Measurements from ENCODE around the gene FHOD3. TPM values are rescaled to one million over a fixed set of nuclear protein-coding genes. Genes with fewer than 3 reads are reported as not detected.

Gene FHOD3
- total RNA-seq, 1 donor from 2014 or later = 5.6 TPM

DNA sequence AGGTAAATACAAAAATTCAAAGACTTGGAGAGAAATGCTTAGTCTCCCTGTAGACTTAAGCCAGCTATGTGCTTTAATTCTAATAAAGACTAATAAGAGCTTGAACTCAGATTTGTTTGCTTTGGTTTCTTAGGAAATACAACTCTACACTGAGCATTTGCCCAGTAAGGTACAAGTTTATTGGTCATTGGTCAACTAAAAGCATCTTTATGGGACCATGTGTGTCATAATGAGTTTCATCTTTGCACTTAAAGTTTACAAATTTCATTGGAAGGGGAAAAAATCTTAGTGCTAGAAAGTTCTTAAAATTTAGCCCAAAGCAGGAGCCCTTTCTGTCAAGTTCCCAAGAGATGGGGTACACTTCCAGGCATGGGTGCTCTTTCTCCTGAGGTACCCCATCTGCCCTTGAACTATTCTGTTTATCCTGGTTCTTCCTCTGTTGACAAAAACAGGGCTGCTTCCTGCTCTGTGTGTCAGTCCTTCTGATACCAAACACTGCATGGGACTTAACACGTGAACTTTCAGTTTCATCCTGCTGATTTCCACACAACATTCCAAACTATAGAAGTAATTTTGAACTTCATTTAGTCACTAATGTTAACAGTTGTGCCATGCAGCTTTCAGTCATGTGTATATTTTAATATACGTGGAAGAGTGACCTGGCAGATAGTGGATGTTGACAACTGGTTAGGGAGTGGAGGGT, 331.1 kb downstream of the FHOD3 start:
- H3K27ac ChIP-seq = peak overlapping the region; percentile 73
- intact Hi-C loops (cut with DNase I) = no loop called here
- H3K4me3 ChIP-seq = no peak overlapping the region

DNA sequence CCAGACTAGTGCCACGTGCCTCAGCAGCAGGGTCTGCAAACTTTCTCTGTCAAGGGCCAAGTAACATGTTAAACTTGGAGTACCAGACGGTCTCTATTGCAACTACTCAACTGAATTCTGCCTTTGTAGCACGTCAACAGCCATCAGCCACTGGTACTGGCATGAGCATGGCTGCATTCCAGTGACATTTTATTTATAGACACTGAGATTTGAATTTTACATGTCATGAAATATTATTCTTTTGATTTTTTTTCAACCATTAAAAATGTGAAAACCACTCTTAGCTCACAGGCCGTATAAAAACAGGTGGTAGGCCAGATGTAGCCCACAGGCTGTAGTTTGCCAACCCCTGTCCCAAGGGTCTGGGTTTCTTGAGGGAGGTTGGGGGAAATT, 331.6 kb downstream of the FHOD3 start:
- Histone ChIP-seq H3K4me3 (no peak overlapping the region), H3K4me1 (peaks cover 8% of the 10 kb centered on the region), H3K27ac (peak overlapping the region; percentile 73), H3K9me3 (no peaks in the 10 kb centered on the region), H3K27me3 (no peaks in the 10 kb centered on the region), H3K36me3 (no peaks in the 10 kb centered on the region)
- TF ChIP-seq POLR2A (IDR thresholded peaks at IDR 0.05) (no peak), POLR2AphosphoS5 (IDR thresholded peaks at IDR 0.05; ENCODE audit: insufficient read depth in 1 of 2, low read depth in 1 of 2) (no peak)
- TF ChIP-seq, protein P1, sequence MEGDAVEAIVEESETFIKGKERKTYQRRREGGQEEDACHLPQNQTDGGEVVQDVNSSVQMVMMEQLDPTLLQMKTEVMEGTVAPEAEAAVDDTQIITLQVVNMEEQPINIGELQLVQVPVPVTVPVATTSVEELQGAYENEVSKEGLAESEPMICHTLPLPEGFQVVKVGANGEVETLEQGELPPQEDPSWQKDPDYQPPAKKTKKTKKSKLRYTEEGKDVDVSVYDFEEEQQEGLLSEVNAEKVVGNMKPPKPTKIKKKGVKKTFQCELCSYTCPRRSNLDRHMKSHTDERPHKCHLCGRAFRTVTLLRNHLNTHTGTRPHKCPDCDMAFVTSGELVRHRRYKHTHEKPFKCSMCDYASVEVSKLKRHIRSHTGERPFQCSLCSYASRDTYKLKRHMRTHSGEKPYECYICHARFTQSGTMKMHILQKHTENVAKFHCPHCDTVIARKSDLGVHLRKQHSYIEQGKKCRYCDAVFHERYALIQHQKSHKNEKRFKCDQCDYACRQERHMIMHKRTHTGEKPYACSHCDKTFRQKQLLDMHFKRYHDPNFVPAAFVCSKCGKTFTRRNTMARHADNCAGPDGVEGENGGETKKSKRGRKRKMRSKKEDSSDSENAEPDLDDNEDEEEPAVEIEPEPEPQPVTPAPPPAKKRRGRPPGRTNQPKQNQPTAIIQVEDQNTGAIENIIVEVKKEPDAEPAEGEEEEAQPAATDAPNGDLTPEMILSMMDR (IDR thresholded peaks at IDR 0.05) = no peak
- intact Hi-C loops (cut with DNase I) = no loop called here
- DNase-seq (ENCODE audit: extremely low spot score in 2 of 2) = no peak

More for the DNA sequence above, 331.1 kb downstream of the FHOD3 start:
- Histone ChIP-seq H3K36me3 (no peaks in the 10 kb centered on the region), H3K27me3 (no peaks in the 10 kb centered on the region), H3K4me1 (peaks cover 8% of the 10 kb centered on the region), H3K9me3 (no peaks in the 10 kb centered on the region)
- TF ChIP-seq, protein P1 (IDR thresholded peaks at IDR 0.05) = no peak
- TF ChIP-seq POLR2AphosphoS5 (IDR thresholded peaks at IDR 0.05; ENCODE audit: insufficient read depth in 1 of 2, low read depth in 1 of 2) (peak in 1 of 2 donors; percentile 12), POLR2A (IDR thresholded peaks at IDR 0.05) (no peak)
- DNase-seq (ENCODE audit: extremely low spot score in 2 of 2) = peak in 1 of 2 donors; percentile 56

DNA sequence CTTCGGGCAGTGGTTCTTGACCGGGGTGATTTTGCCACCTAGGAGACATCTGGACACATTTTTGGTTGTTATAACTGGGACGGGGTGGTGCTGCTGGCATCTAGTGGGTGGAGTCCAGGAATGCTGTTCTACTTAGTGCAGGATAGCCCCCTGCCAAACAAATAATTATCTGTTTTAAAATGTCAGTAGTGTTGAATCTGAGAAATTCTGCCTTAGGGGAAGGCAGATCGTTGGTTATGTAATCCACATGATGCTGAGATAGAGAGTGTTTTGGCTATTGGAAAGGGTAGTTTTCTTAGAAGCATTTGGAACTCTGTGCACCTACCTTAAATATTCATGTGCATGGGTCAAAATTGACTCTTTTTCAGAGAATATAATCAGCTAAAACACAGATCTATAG, 332.3 kb downstream of the FHOD3 start:
- Histone ChIP-seq H3K27me3 (no peaks in the 10 kb centered on the region), H3K27ac (peak overlapping the region; percentile 73), H3K4me1 (peaks cover 8% of the 10 kb centered on the region), H3K9me3 (no peaks in the 10 kb centered on the region), H3K4me3 (no peak overlapping the region), H3K36me3 (no peaks in the 10 kb centered on the region)
- intact Hi-C loops (cut with DNase I) = no loop called here
- peak in 1 of 2 donors; percentile 85 for DNase-seq (ENCODE audit: extremely low spot score in 2 of 2)
- TF ChIP-seq POLR2A (IDR thresholded peaks at IDR 0.05) (no peak), POLR2AphosphoS5 (IDR thresholded peaks at IDR 0.05; ENCODE audit: insufficient read depth in 1 of 2, low read depth in 1 of 2) (no peak)
- TF ChIP-seq, protein P1 (IDR thresholded peaks at IDR 0.05) = no peak

DNA sequence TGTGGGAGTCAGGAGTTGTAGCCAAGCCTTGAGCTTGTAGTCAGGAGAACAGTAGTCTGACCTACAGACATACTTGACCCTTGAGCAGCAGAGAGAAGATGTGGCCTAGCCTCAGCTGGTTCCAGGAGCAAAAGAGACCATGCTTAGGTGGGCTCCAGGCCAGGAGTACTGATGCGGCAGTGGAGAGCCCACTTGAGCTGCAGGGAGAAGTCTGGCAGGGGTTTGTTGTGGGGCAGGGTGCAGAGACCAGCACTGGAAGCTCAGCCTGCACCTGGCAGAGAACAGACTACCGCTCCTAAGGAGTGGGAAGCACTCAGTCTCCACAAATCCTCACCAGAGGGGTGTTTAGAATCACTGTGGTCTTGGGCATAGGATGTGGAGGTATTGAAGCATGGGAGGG, 333.4 kb downstream of the FHOD3 start:
- DNase-seq (ENCODE audit: extremely low spot score in 2 of 2) = no peak
- TF ChIP-seq, protein P1 (IDR thresholded peaks at IDR 0.05) = no peak
- TF ChIP-seq POLR2A (IDR thresholded peaks at IDR 0.05) = no peak
- no peak for TF ChIP-seq POLR2AphosphoS5 (IDR thresholded peaks at IDR 0.05; ENCODE audit: insufficient read depth in 1 of 2, low read depth in 1 of 2)
- intact Hi-C loops (cut with DNase I) = no loop called here
- no peak overlapping the region for H3K27ac ChIP-seq
- peaks cover 8% of the 10 kb centered on the region for H3K4me1 ChIP-seq
- H3K27me3 ChIP-seq = no peaks in the 10 kb centered on the region
- H3K4me3 ChIP-seq = no peak overlapping the region
- no peaks in the 10 kb centered on the region for H3K9me3 ChIP-seq
- H3K36me3 ChIP-seq = no peaks in the 10 kb centered on the region

DNA sequence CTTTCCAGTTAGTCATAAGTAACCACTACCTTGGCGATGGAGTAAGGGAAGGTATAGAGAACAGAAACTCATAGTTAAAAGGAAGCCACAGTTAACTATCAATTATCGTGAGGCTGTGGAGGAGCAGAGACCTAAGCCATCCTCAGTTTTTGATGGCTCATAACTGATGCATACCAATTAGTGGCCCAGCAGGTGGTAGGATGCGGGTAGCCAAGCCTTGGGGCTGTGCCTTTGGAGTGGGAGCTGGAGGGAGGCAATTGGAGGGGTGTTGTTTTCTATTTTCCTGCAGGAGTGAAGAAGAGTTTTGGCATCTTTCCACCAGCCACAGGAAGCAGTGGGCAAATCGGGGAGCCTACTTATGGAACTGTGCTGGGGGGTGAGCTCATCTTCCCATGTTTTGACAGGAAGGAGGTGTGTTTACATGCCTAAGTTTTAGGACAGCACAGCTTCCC, 336.5 kb downstream of the FHOD3 start:
- no peak for DNase-seq (ENCODE audit: extremely low spot score in 2 of 2)
- Histone ChIP-seq H3K27me3 (no peaks in the 10 kb centered on the region), H3K4me3 (no peak overlapping the region), H3K4me1 (peaks cover 8% of the 10 kb centered on the region), H3K9me3 (no peaks in the 10 kb centered on the region), H3K27ac (no peak overlapping the region), H3K36me3 (no peaks in the 10 kb centered on the region)
- no peak for TF ChIP-seq POLR2A (IDR thresholded peaks at IDR 0.05)
- TF ChIP-seq, protein P1 (IDR thresholded peaks at IDR 0.05) = no peak
- no peak for TF ChIP-seq POLR2AphosphoS5 (IDR thresholded peaks at IDR 0.05; ENCODE audit: insufficient read depth in 1 of 2, low read depth in 1 of 2)
- intact Hi-C loops (cut with DNase I) = no loop called here
